AG09309 (cell line): ENCODE measurements around the gene RIT1.

Experiments used
- DNase-seq: peaks from one replicate; pipeline ENCODE4 v3.0.0-alpha.2; 2010; ENCODE audit warnings: low read depth
- H3K4me3 ChIP-seq: 2 replicates; pipeline ENCODE4 v1.5.1; 2011; ENCODE audit warnings: mild to moderate bottlenecking, low read depth, low read length, moderate library complexity; ENCODE audit not compliant: control insufficient read depth
- CTCF ChIP-seq: IDR thresholded peaks from 2 replicates; pipeline ENCODE4 v1.5.1; 2011; ENCODE audit warnings: mild to moderate bottlenecking, low read depth, low read length, inconsistent platforms; ENCODE audit not compliant: insufficient read depth, control insufficient read depth; ENCODE audit errors: missing control alignments

The RIT1 gene

GRCh38 chr1:155873860-155874259 is 37.3 kb downstream of the RIT1 start:
- no peak for TF ChIP-seq CTCF
- DNase-seq = peak; percentile 38
- H3K4me3 ChIP-seq = no peak overlapping the region

DNA sequence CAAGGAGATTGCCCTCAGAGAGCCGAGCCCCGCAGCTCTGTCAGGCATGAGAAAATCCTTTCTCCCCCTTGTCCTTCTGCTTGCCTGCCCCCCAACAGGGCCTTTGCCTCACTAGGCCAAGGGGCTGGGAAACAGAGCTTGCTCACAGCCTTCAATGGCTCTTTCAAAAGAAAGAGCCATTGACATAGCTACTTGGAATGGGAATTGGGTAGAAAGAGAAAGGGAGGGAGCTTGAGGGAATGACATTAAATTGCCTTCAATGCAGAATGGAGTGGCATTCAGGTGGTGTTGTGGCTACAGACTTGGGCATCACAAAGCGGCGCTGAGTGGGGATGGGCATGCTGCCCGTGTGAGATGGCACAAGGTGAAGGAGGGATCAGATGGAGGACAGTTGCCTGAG is 38.6 kb downstream of the RIT1 start:
- TF ChIP-seq CTCF = no peak
- DNase-seq = no peak
- H3K4me3 ChIP-seq = no peak overlapping the region

GRCh38 chr1:155871390-155871789 is 39.8 kb downstream of the RIT1 start:
- no peak overlapping the region for H3K4me3 ChIP-seq
- DNase-seq = no peak
- no peak for TF ChIP-seq CTCF

- TF ChIP-seq CTCF = no peak
- DNase-seq = no peak
- no peak overlapping the region for H3K4me3 ChIP-seq
Measured at GRCh38 chr1:155867766-155868165, 43.4 kb downstream of the RIT1 start.

GRCh38 chr1:155864393-155864792 is 46.8 kb downstream of the RIT1 start:
- TF ChIP-seq CTCF = no peak
- H3K4me3 ChIP-seq = no peak overlapping the region
- DNase-seq = no peak

DNA sequence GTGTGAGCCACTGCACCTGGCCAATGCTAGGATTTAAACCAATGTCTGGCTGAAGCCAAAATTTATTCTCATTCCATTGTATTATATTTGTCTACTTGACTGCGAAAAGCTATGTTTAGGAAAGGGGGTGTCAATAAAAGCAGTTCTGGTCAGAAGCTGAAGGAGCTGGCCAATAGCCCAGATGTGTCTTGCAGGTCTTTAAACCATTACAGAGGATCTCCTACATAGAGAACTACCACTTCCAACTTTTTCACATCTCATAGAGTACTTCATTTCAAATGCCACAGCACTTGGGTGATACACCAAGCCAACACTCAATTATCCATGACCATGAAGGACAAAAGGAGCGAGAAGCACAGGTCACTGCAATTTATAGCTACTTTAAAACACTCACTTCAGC is 49.3 kb downstream of the RIT1 start:
- H3K4me3 ChIP-seq = no peak overlapping the region
- no peak for DNase-seq
- no peak for TF ChIP-seq CTCF

GRCh38 chr1:155860970-155861510 is 50.1 kb downstream of the RIT1 start:
- H3K4me3 ChIP-seq = peak overlapping the region; percentile 55
- TF ChIP-seq CTCF = no peak
- no peak for DNase-seq
